CD4-positive, alpha-beta T cell (primary cell): ENCODE results near the gene AP2S1. TPM values are rescaled to one million over a fixed set of nuclear protein-coding genes. Genes with fewer than 3 reads are reported as not detected.

Source experiments
- ATAC-seq: fragments of 200-7000 bp; cut with Tn5 transposase; one replicate; pipeline ENCODE4 v1.10.0; 2022; ENCODE audit warnings: mild to moderate bottlenecking; ENCODE audit not compliant: poor library complexity
- CTCF ChIA-PET: fragments of 350-600 bp; sonication (Branson Sonifier 250); formaldehyde crosslinking; loops from one replicate; lab custom pipeline; 2021; ENCODE audit warnings: antibody characterized with exemption, inconsistent platforms; lab: Charles Lee
- POLR2A ChIA-PET: fragments of 350-600 bp; sonication (Branson Sonifier 250); formaldehyde crosslinking; loops from one replicate; lab custom pipeline; 2021; ENCODE audit warnings: antibody characterized with exemption, inconsistent platforms; lab: Charles Lee
- DNase-seq, 14 experiments: peaks; one replicate each; pipeline ENCODE4 v3.0.0-alpha.2; 2013 to 2020; ENCODE audit warnings: mixed read lengths in 2 of 14
- H3K27ac ChIP-seq, 2 donors: one replicate each; pipeline versions ENCODE4 v1.5.1 to v1.7.0; 2013; ENCODE audit warnings: low read length in 2 of 2, low read depth in 1 of 2, mild to moderate bottlenecking in 1 of 2
- H3K27me3 ChIP-seq, 2 experiments: 1 replicate in 1 of 2; 2 replicates in 1 of 2; pipeline versions ENCODE4 v1.6.1 to v1.7.0; 2013; ENCODE audit warnings: low read length in 2 of 2, control low read depth in 1 of 2, mild to moderate bottlenecking in 1 of 2, moderate library complexity in 1 of 2; ENCODE audit not compliant: insufficient read depth in 2 of 2, control insufficient read depth in 1 of 2
- H3K36me3 ChIP-seq: one replicate; pipeline ENCODE4 v1.6.1; 2013; ENCODE audit warnings: low read length, control low read depth; ENCODE audit not compliant: insufficient read depth
- H3K4me1 ChIP-seq: one replicate; pipeline ENCODE4 v1.6.1; 2013; ENCODE audit warnings: low read length, control low read depth; ENCODE audit not compliant: insufficient read depth
- H3K4me3 ChIP-seq: one replicate; pipeline ENCODE4 v1.5.1; 2013; ENCODE audit warnings: mild to moderate bottlenecking, low read length, moderate library complexity
- H3K9me3 ChIP-seq, 2 experiments: 1 replicate in 1 of 2; 2 replicates in 1 of 2; pipeline versions ENCODE4 v1.6.1 to v1.7.0; 2013; ENCODE audit warnings: low read length in 2 of 2, mild to moderate bottlenecking in 2 of 2, control low read depth in 1 of 2, moderate library complexity in 1 of 2; ENCODE audit not compliant: control insufficient read depth in 1 of 2, insufficient read depth in 1 of 2
- H3K27ac Mint-ChIP-seq: one replicate; pipeline ENCODE4 v1.8.0; 2020; ENCODE audit warnings: mixed read lengths
- H3K27me3 Mint-ChIP-seq: one replicate; pipeline ENCODE4 v1.8.0; 2021; ENCODE audit warnings: mixed read lengths
- H3K36me3 Mint-ChIP-seq: one replicate; pipeline ENCODE4 v1.8.0; 2021; ENCODE audit warnings: low read depth, mixed read lengths
- H3K4me1 Mint-ChIP-seq: one replicate; pipeline ENCODE4 v1.8.0; 2021; ENCODE audit warnings: low read depth, mixed read lengths
- H3K4me3 Mint-ChIP-seq: one replicate; pipeline ENCODE4 v1.8.0; 2020; ENCODE audit warnings: mild to moderate bottlenecking, mixed read lengths
- H3K9me3 Mint-ChIP-seq: one replicate; pipeline ENCODE4 v1.8.0; 2020; ENCODE audit warnings: mixed read lengths
- CTCF ChIP-seq: fragments of 200-600 bp; IDR thresholded peaks from one replicate; pipeline ENCODE4 v1.8.0; 2022; ENCODE audit warnings: antibody characterized with exemption, mild to moderate bottlenecking
- intact Hi-C, 2 experiments: fragments of 100-400 bp; cut with DNase I in 1 of 2; cut with micrococcal nuclease in 1 of 2; formaldehyde crosslinking; loops; one replicate each; pipeline versions ENCODE4 v1.15.1 to v1.9.0; 2023 to 2025; cut with DNase I, micrococcal nuclease
- total RNA-seq, 174 experiments: library from RNA in 2 of 174; stranded (reverse) in 2 of 174; gene quantifications; one replicate each; pipeline ENCODE4 v1.2.3 and lab custom pipeline; 2021 to 2026

Gene AP2S1
- total RNA-seq, 2 experiments from 2014 or later = 24.5 to 26.9 TPM

- CTCF ChIA-PET = interaction anchor here (1.3 kb wide), 1 partner anchor 27 kb away, joined by 3 read pairs; no protein-coding TSS in a partner anchor
- no peaks in the 10 kb centered on the region for H3K9me3 Mint-ChIP-seq
- H3K27me3 ChIP-seq = no peaks in the 10 kb centered on the region
- H3K27ac ChIP-seq = no peak overlapping the region
- peaks cover 32% of the 10 kb centered on the region for H3K4me1 ChIP-seq
- H3K27me3 Mint-ChIP-seq = no peaks in the 10 kb centered on the region
- peak overlapping the region; percentile 5 for H3K27ac Mint-ChIP-seq
- H3K4me1 Mint-ChIP-seq = peaks cover 14% of the 10 kb centered on the region
- no peak for ATAC-seq
- TF ChIP-seq CTCF = no peak
- no peaks in the 10 kb centered on the region for H3K36me3 ChIP-seq
- POLR2A ChIA-PET = no interaction called here
- no peak overlapping the region for H3K4me3 Mint-ChIP-seq
- no peaks in the 10 kb centered on the region for H3K9me3 ChIP-seq
- H3K36me3 Mint-ChIP-seq = no peaks in the 10 kb centered on the region
- no peak overlapping the region for H3K4me3 ChIP-seq
- intact Hi-C loops = loop anchor here in 1 of 2 experiments (10.0 kb wide), 1 partner anchor 48 kb away; no protein-coding TSS in a partner anchor
- DNase-seq = no peak
Observed at GRCh38 chr19:46867170-46867569, 16.5 kb upstream of the AP2S1 start.

- no peaks in the 10 kb centered on the region for H3K27me3 Mint-ChIP-seq
- Histone ChIP-seq H3K36me3 (no peaks in the 10 kb centered on the region), H3K27ac (no peak overlapping the region), H3K4me3 (no peak overlapping the region), H3K4me1 (peaks cover 38% of the 10 kb centered on the region), H3K9me3 (no peaks in the 10 kb centered on the region), H3K27me3 (no peaks in the 10 kb centered on the region)
- CTCF ChIA-PET = interaction anchor here (1.3 kb wide), 2 partner anchors 11 to 26 kb away, joined by 3 to 5 read pairs; no protein-coding TSS in a partner anchor
- peak overlapping the region; percentile 5 for H3K27ac Mint-ChIP-seq
- no peak for ATAC-seq
- H3K4me3 Mint-ChIP-seq = no peak overlapping the region
- H3K9me3 Mint-ChIP-seq = no peaks in the 10 kb centered on the region
- TF ChIP-seq CTCF = no peak
- DNase-seq = no peak
- POLR2A ChIA-PET = interaction anchor here (1.3 kb wide), 1 partner anchor 247 kb away, joined by 5 read pairs; the partner anchor contains the start of gene ZC3H4
- H3K4me1 Mint-ChIP-seq = peaks cover 14% of the 10 kb centered on the region
- intact Hi-C loops = loop anchor here in 1 of 2 experiments (10.0 kb wide), 1 partner anchor 48 kb away; no protein-coding TSS in a partner anchor
- no peaks in the 10 kb centered on the region for H3K36me3 Mint-ChIP-seq
Observed at GRCh38 chr19:46866407-46867136, 15.9 kb upstream of the AP2S1 start.

- Mint-ChIP-seq H3K27ac (no peak overlapping the region), H3K4me1 (peaks cover 14% of the 10 kb centered on the region), H3K36me3 (peaks cover 3% of the 10 kb centered on the region), H3K27me3 (no peaks in the 10 kb centered on the region), H3K9me3 (no peaks in the 10 kb centered on the region), H3K4me3 (no peak overlapping the region)
- no peak overlapping the region for H3K4me3 ChIP-seq
- H3K27me3 ChIP-seq = no peaks in the 10 kb centered on the region
- intact Hi-C loops = loop anchor here (5.0 to 10.0 kb wide), 3 partner anchors 51 to 393 kb away; partner anchors contain the start of gene CCDC9 (in 1 of the 2)
- peaks cover 44% of the 10 kb centered on the region for H3K4me1 ChIP-seq
- CTCF ChIA-PET = interaction anchor here (0.6 kb wide), 1 partner anchor 113 kb away, joined by 3 read pairs; no protein-coding TSS in a partner anchor
- no peak for ATAC-seq
- POLR2A ChIA-PET = no interaction called here
- no peaks in the 10 kb centered on the region for H3K9me3 ChIP-seq
- peak overlapping the region in 1 of 2 donors; percentile 6 for H3K27ac ChIP-seq
- peak in 1 of 14 experiments; percentile 20 for DNase-seq
- no peak for TF ChIP-seq CTCF
- no peaks in the 10 kb centered on the region for H3K36me3 ChIP-seq
Observed at GRCh38 chr19:46863818-46864629, 13.4 kb upstream of the AP2S1 start.
